Measurements from ENCODE around the gene TSSK2. TPM values are rescaled to one million over a fixed set of nuclear protein-coding genes. Genes with fewer than 3 reads are reported as not detected.

Gene TSSK2
- total RNA-seq, 1 experiment from 2014 or later, result not detected

DNA sequence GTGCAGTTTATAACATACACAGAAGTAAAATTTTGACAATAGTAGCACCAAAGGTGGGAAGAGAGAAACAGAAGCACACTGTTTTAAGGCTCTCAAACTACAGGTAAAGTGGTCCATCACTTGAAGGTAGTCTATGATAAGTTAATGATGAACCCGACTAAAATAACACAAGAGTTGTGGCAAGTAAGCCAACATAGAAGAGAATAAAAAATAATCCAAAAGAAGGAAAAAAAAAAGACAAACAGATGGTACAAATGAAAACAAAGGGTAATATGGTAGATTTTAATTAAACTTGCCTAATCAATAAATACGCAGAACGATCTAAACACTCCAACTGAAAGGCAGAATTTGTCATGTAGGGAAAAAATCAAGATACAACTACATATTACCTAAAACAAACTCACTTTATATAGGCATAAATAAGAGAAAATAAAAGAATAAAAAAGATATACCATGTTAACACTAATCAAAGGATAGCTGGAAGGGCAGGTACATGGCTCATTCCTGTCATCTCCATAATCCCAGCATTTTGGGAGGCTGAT, 40.5 kb upstream of the TSSK2 start:
- Histone ChIP-seq H3K9me3 (ENCODE audit: control insufficient read depth, insufficient read depth, low read depth, low read length) (no peaks in the 10 kb centered on the region), H3K27me3 (ENCODE audit: control insufficient read depth, insufficient read depth, low read length) (no peaks in the 10 kb centered on the region), H3K4me1 (ENCODE audit: control insufficient read depth, insufficient read depth, low read length) (no peaks in the 10 kb centered on the region), H3K27ac (ENCODE audit: low read length) (no peak overlapping the region), H3K36me3 (ENCODE audit: control insufficient read depth, insufficient read depth, low read length) (no peaks in the 10 kb centered on the region), H3K4me3 (ENCODE audit: low read depth in 2 of 2, low read length in 2 of 2) (no peak overlapping the region)
- POLR2A ChIA-PET, result no interaction called here
- in situ Hi-C loops (cut with HindIII; ENCODE audit: low pct_unique_long_range_greater_than_20kb, low sequenced_read_pairs) (no loop called here), intact Hi-C loops (cut with micrococcal nuclease; ENCODE audit: unreplicated experiment) (no loop called here)
- ATAC-seq (no peak), DNase-seq (ENCODE audit: low read depth, low spot score) (no peak)
- CTCF ChIA-PET, result no interaction called here
- TF ChIP-seq, protein P1, sequence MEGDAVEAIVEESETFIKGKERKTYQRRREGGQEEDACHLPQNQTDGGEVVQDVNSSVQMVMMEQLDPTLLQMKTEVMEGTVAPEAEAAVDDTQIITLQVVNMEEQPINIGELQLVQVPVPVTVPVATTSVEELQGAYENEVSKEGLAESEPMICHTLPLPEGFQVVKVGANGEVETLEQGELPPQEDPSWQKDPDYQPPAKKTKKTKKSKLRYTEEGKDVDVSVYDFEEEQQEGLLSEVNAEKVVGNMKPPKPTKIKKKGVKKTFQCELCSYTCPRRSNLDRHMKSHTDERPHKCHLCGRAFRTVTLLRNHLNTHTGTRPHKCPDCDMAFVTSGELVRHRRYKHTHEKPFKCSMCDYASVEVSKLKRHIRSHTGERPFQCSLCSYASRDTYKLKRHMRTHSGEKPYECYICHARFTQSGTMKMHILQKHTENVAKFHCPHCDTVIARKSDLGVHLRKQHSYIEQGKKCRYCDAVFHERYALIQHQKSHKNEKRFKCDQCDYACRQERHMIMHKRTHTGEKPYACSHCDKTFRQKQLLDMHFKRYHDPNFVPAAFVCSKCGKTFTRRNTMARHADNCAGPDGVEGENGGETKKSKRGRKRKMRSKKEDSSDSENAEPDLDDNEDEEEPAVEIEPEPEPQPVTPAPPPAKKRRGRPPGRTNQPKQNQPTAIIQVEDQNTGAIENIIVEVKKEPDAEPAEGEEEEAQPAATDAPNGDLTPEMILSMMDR (IDR thresholded peaks at IDR 0.05), result no peak
- BruUV-seq (replicated peaks), result no TSS peak

DNA sequence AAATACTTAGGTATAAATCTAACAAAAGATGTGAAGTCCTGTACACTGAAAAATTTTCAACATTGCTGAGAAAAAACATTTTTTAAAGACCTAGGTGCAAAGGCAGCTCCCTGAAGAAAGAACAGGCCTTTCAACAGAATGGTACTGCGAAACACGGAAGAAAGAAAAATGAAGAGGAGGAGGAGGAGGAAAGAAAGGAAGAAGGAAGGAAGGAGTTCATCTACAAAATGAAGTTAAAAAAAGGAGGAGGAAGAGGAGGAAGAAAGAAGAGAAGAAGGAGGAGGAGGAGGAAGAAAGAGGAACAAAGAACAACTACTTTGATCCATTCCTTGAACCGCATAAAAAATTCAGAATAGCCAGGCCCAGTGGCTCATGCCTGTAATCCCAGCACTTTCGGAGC, 38.4 kb upstream of the TSSK2 start:
- CTCF ChIA-PET, result no interaction called here
- no peaks in the 10 kb centered on the region for H3K36me3 ChIP-seq (ENCODE audit: control insufficient read depth, insufficient read depth, low read length)
- TF ChIP-seq POLR2AphosphoS5 (IDR thresholded peaks at IDR 0.05; ENCODE audit: low read depth, low read length) (no peak), TCF7L2 (IDR thresholded peaks at IDR 0.05; ENCODE audit: low read depth, low read length) (no peak), SIN3A (IDR thresholded peaks at IDR 0.05; ENCODE audit: borderline replicate concordance, insufficient read depth, low read depth, low read length) (no peak)
- TF ChIP-seq, protein P2, sequence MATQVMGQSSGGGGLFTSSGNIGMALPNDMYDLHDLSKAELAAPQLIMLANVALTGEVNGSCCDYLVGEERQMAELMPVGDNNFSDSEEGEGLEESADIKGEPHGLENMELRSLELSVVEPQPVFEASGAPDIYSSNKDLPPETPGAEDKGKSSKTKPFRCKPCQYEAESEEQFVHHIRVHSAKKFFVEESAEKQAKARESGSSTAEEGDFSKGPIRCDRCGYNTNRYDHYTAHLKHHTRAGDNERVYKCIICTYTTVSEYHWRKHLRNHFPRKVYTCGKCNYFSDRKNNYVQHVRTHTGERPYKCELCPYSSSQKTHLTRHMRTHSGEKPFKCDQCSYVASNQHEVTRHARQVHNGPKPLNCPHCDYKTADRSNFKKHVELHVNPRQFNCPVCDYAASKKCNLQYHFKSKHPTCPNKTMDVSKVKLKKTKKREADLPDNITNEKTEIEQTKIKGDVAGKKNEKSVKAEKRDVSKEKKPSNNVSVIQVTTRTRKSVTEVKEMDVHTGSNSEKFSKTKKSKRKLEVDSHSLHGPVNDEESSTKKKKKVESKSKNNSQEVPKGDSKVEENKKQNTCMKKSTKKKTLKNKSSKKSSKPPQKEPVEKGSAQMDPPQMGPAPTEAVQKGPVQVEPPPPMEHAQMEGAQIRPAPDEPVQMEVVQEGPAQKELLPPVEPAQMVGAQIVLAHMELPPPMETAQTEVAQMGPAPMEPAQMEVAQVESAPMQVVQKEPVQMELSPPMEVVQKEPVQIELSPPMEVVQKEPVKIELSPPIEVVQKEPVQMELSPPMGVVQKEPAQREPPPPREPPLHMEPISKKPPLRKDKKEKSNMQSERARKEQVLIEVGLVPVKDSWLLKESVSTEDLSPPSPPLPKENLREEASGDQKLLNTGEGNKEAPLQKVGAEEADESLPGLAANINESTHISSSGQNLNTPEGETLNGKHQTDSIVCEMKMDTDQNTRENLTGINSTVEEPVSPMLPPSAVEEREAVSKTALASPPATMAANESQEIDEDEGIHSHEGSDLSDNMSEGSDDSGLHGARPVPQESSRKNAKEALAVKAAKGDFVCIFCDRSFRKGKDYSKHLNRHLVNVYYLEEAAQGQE (IDR thresholded peaks at IDR 0.05; ENCODE audit: insufficient read depth in 1 of 2, low read depth in 2 of 2, low read length in 1 of 2), result no peak
- TF ChIP-seq, protein P1 (IDR thresholded peaks at IDR 0.05), result no peak
- H3K4me3 ChIP-seq (ENCODE audit: low read depth in 2 of 2, low read length in 2 of 2), result no peak overlapping the region
- DNase-seq (ENCODE audit: low read depth, low spot score) (no peak), ATAC-seq (no peak)
- H3K4me1 ChIP-seq (ENCODE audit: control insufficient read depth, insufficient read depth, low read length), result no peaks in the 10 kb centered on the region
- no peaks in the 10 kb centered on the region for H3K27me3 ChIP-seq (ENCODE audit: control insufficient read depth, insufficient read depth, low read length)
- BruUV-seq (replicated peaks), result no TSS peak
- H3K27ac ChIP-seq (ENCODE audit: low read length), result no peak overlapping the region
- POLR2A ChIA-PET, result no interaction called here
- H3K9me3 ChIP-seq (ENCODE audit: control insufficient read depth, insufficient read depth, low read depth, low read length), result no peaks in the 10 kb centered on the region
- in situ Hi-C loops (cut with HindIII; ENCODE audit: low pct_unique_long_range_greater_than_20kb, low sequenced_read_pairs), result no loop called here
- intact Hi-C loops (cut with micrococcal nuclease; ENCODE audit: unreplicated experiment), result no loop called here
